Vagina (tissue), 2 donors: ENCODE results near the gene ZMAT5.

Experiments used
- CTCF ChIP-seq, 3 experiments: fragments of 450-650 bp in 2 of 3; fragments of 200-600 bp in 1 of 3; sonication (generic) in 1 of 3; IDR thresholded peaks; one replicate each; pipeline ENCODE4 v1.5.1; 2017 to 2019; ENCODE audit warnings: antibody characterized with exemption in 3 of 3, mild to moderate bottlenecking in 2 of 3, moderate library complexity in 2 of 3
- POLR2A ChIP-seq, 2 donors: fragments of 450-650 bp; IDR thresholded peaks; one replicate each; pipeline ENCODE4 v1.6.1; 2017; ENCODE audit warnings: antibody characterized with exemption in 2 of 2, mild to moderate bottlenecking in 2 of 2, moderate library complexity in 2 of 2

DNA sequence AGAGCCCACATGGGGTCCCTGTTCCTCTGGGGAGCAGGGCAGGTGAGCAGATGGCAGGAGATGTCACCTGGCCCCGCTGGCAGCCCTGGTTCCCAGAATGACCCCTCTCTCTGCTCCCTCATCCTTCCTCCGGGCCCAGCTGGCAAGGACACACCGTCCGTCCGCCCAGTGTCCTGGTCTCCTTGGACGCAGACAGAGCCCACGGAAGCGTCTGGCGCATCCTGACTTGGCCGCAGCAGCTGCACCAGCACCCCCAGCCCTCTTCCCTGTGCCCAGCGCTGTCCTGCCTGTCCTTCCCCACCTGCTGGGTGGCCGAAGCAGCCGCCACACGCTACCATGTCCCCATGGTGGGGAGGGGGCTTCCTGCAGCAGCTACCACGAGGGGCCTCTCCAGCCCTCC lies 56.6 kb downstream of the ZMAT5 start:
- TF ChIP-seq CTCF (IDR thresholded peaks at IDR 0.05) (no peak), POLR2A (IDR thresholded peaks at IDR 0.05) (no peak)
